ENCODE data around the gene PIGU.
"Not testable (repeated sequence)": the region's sequence is repeated elsewhere in the genome, so short reads cannot be mapped to it uniquely, and the experiment has no call there.

PIGU gene

DNA sequence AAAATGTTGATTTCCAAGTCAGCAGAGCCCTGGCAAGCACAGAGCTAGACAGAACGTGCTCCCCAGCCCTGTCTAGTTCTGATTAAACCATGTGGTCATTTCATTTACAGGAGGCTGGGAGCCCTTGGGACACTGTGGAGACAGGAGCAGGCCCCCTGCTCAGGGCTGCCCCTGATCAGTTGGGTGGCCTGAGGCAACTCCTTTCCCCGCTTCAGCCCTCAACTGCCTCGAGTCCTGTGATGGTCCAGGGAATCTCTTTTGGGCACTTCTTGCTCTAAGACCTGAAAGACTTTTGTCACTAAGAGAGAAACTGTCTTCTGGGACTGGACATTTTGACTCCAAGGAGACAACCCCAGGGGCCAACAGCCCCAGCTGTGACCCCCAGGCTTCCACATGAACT, 147.2 kb downstream of the PIGU start:
- no peak for DNase-seq

GRCh38 chr20:34528921-34529297, 148.0 kb downstream of the PIGU start:
- DNase-seq: no peak

DNA sequence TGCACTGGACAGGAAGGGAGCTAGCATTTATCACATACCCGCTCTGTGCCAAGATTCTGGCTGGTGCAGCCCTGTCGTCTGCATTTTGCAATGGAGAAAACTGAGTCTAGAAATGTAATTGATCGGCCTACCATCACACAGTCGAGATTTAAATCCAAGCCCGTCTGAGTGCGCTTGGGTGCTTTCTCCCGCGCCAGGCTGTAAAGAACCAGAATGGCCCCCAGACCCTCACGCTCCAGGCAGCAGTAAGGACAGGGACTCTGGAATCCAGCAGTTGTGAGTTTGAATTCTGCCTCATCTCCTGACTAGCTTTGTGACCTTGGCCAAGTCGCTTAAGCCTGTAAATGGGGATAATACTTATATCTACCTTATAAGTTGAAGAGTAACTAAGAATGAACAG, 149.9 kb downstream of the PIGU start:
- no peak for DNase-seq

- DNase-seq: no peak
Observed at GRCh38 chr20:34526466-34526865, 150.4 kb downstream of the PIGU start.

DNA sequence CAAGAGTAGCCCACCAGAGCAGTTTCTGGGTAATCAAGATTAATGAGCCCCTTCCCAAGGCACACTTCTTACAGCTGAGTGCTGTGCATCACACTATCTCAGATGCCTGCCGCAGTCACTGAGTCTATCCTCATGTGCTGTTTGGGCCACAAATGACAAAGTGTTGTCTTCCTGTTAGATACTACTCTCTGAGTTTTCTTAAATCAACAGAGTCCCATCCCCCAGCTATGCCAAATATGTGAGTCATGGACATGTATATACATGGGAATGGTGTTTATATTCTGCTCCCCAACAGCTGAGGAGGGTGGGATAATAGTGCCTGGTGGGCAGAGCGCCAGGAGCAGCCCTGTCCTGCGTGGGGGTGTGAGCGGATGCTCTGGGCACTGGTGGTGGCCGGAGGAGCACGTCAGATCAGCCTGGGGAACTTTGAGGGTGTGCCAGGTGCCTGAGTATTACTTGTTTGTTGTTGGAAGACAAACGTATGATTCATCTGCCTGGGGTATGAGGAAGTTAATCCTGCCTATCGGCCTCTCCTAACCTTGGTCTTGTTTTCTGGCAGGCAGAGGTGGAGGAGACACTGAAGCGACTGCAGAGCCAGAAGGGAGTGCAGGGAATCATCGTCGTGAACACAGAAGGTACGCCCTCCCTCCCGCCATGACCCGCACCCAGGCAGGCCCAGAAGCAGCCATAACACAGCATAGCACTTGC, 151.0 kb downstream of the PIGU start:
- DNase-seq: no peak

DNA sequence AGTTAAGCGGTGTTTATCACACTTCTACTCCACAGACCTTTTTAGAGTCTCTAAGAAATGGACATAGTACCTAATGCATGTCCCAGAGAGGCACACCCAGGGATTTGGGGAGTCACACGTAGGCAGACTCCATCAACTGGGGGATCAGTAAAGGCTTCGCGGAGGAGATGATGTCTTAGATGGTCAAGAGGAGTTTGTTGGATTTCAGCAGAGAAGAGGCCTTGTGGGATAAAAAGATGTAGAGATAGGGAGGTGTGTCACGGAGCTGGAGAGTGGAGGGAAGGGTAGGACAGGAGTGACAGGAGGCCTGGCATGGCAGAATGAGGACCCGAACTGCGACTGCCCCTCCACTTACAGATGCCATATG, 151.6 kb downstream of the PIGU start:
- DNase-seq: no peak

DNA sequence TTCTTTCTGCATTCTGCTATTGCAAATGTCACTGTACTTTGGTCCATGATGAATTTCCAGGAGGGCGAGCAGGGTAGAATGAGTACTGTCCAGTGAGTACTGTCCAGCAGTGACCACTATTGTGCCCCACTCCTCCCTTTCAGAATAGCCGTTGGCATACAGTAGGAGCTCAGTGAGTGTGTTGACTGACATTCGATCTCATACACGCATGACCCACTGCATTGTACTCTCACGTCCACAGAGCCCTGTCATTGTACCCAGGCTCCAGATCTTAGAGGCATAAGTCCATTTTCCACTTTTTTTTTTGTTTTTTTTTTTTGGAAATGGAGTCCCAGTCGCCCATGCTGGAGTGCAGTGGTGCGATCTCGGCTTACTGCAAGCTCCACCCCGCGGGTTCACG, 152.5 kb downstream of the PIGU start:
- no peak for DNase-seq

- DNase-seq: peak; percentile 37
Observed at GRCh38 chr20:34522969-34523871, 153.7 kb downstream of the PIGU start.

GRCh38 chr20:34519841-34520240, 157.1 kb downstream of the PIGU start:
- not testable (repeated sequence) for DNase-seq

- not testable (repeated sequence) for DNase-seq
Observed at GRCh38 chr20:34518863-34519262, 158.0 kb downstream of the PIGU start.

- no peak for DNase-seq
Observed at GRCh38 chr20:34517114-34517505, 159.8 kb downstream of the PIGU start.

DNA sequence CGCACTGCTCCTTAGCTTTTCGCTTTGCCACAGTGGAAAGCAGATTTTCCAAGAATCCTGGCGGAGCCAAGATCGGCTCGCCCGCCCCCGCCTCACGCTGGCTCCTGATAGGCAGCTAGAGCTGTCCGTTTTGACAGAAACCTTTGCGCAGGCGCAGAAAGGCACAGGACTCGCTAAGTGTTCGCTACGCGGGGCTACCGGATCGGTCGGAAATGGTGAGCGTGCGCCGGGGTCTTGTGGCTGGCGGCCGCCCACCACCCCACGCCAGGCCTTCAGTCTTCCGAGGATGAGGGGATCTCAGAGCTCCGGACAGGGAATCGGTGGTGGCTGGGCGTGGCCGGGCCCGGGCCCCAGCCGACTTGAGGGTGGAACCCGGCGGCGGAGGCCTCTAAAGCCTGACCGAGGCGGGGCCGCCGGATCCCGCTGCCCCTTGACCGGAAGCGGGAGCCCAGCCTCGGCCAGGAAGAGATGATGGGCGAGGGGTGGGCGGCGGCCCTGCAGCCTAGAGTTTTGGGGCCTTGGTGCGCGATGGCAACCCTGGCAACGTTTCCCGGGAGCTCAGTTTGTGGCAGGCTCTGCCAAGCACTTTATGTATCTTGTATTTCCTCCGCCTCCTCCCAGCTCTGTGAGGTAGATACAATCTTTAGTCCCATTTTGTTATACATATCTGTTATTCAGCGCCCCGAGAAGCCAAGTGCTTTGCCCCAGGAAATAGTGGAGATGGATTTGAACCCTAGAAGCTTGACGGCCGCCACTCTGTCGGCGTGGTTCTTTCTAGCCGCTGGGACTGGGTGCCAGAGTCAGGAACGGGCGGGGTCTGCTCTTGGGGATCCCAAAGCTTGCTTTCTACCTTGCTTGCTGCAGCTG, 160.4 kb downstream of the PIGU start, which contains the start of gene DYNLRB1:
Gene DYNLRB1 (plus strand): TSS at position 176 of the 867 bp plus-strand sequence. CDS start 37 bp downstream, at position 213.
- peak; percentile 89 for DNase-seq

GRCh38 chr20:34515484-34516246, 161.2 kb downstream of the PIGU start:
- peak; percentile 31 for DNase-seq

DNA sequence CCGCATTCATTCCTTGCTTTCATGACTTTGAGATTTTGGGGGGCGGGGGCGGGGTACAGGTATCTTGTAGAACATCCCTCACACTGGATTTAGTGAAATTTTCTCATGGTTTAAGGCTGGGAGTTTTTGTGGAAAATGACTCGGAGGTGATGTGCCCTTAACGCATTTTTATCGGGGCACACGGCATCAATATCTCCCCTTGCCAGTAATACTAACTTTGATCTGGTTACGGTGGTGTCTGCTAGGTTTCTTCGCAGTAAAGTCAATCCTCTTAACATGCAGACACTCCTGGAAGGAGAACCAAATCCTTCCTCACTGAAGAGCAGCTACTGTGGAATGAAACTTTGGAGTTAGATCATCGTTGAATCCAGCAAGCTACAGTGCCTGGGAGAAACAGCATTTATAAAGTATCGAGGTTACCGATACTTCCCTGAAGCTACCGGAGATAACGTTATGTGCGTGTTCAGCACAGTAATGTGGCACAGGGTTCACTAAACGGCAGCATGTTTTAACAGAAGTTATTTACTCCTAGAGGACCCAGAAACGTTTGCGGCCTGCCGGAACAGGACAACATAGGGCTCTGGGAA, 161.9 kb downstream of the PIGU start:
- no peak for DNase-seq

- DNase-seq: not testable (repeated sequence)
Observed at GRCh38 chr20:34514034-34514433, 162.9 kb downstream of the PIGU start.

GRCh38 chr20:34512955-34513419, 163.9 kb downstream of the PIGU start:
- no peak for DNase-seq

- DNase-seq: no peak
Observed at GRCh38 chr20:34512266-34512954, 164.5 kb downstream of the PIGU start.

GRCh38 chr20:34511891-34512265, 165.0 kb downstream of the PIGU start:
- DNase-seq: no peak

DNA sequence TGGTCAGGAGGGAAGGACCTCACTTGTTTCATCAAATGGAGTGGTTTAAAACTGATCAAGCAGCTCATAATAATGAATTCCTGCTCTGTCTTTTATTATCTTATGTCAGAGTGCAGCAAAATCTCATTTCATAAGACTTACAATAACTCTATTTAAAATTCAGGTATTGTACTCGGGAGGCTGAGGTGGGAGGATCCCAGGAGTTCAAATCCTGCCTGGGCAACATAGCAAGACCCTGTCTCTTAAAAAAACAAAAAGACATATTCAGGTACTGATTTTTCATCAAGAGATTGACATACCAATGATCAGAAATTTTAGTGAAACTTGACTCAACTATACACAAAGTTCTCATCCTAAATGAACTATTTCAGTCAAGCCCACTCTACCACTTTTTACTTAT, 166.3 kb downstream of the PIGU start:
- no peak for DNase-seq
